Tibial nerve (tissue), 3 donors: ENCODE measurements around the gene OTP.

Experiments used
- POLR2A ChIP-seq, 2 donors: fragments of 450-650 bp; IDR thresholded peaks; one replicate each; pipeline ENCODE4 v1.6.1; 2017; ENCODE audit warnings: antibody characterized with exemption in 2 of 2, mild to moderate bottlenecking in 2 of 2, moderate library complexity in 2 of 2
- TF ChIP-seq, protein P1 (sequence below), 5 experiments: fragments of 200-600 bp in 3 of 5; fragments of 450-650 bp in 2 of 5; sonication (generic) in 3 of 5; IDR thresholded peaks; one replicate each; pipeline ENCODE4 v1.5.1; 2016 to 2019; ENCODE audit warnings: antibody characterized with exemption in 5 of 5, mild to moderate bottlenecking in 3 of 5, moderate library complexity in 2 of 5

- TF ChIP-seq, protein P1, sequence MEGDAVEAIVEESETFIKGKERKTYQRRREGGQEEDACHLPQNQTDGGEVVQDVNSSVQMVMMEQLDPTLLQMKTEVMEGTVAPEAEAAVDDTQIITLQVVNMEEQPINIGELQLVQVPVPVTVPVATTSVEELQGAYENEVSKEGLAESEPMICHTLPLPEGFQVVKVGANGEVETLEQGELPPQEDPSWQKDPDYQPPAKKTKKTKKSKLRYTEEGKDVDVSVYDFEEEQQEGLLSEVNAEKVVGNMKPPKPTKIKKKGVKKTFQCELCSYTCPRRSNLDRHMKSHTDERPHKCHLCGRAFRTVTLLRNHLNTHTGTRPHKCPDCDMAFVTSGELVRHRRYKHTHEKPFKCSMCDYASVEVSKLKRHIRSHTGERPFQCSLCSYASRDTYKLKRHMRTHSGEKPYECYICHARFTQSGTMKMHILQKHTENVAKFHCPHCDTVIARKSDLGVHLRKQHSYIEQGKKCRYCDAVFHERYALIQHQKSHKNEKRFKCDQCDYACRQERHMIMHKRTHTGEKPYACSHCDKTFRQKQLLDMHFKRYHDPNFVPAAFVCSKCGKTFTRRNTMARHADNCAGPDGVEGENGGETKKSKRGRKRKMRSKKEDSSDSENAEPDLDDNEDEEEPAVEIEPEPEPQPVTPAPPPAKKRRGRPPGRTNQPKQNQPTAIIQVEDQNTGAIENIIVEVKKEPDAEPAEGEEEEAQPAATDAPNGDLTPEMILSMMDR (IDR thresholded peaks at IDR 0.05): no peak
- no peak for TF ChIP-seq POLR2A (IDR thresholded peaks at IDR 0.05)
Observed at GRCh38 chr5:77640589-77641396, 2.3 kb upstream of the OTP start.
